Tibial nerve (tissue), 4 donors: ENCODE data around the gene COQ3. TPM values are rescaled to one million over a fixed set of nuclear protein-coding genes. Genes with fewer than 3 reads are reported as not detected.

Experiments used
- DNase-seq, 2 donors: peaks; one replicate each; pipeline ENCODE4 v3.0.0-alpha.2; 2019; ENCODE audit warnings: low spot score in 2 of 2
- H3K27ac ChIP-seq, 4 donors: fragments of 200-600 bp; sonication (generic) in 3 of 4; one replicate each; pipeline ENCODE4 v1.5.1; 2017 to 2019; ENCODE audit warnings: mild to moderate bottlenecking in 1 of 4
- H3K27me3 ChIP-seq, 2 donors: fragments of 200-600 bp; sonication (generic) in 1 of 2; one replicate each; pipeline versions ENCODE4 v1.5.1 to v1.6.0; 2017 to 2019
- H3K36me3 ChIP-seq, 3 donors: fragments of 200-600 bp; sonication (generic); one replicate each; pipeline ENCODE4 v1.5.1; 2018 to 2019
- H3K4me1 ChIP-seq, 4 donors: fragments of 200-600 bp; sonication (generic) in 3 of 4; one replicate each; pipeline ENCODE4 v1.5.1; 2017 to 2019
- H3K4me3 ChIP-seq, 4 donors: fragments of 200-600 bp; sonication (generic) in 3 of 4; one replicate each; pipeline ENCODE4 v1.5.1; 2017 to 2019; ENCODE audit warnings: mild to moderate bottlenecking in 1 of 4, moderate library complexity in 1 of 4
- H3K9me3 ChIP-seq, 4 donors: fragments of 200-600 bp; sonication (generic) in 3 of 4; one replicate each; pipeline ENCODE4 v1.5.1; 2017 to 2019
- EP300 ChIP-seq, 2 donors: sonication (generic); formaldehyde crosslinking; IDR thresholded peaks; one replicate each; pipeline ENCODE4 v1.6.1; 2017; ENCODE audit warnings: antibody characterized with exemption in 2 of 2, mild to moderate bottlenecking in 1 of 2
- POLR2A ChIP-seq, 2 donors: fragments of 450-650 bp; IDR thresholded peaks; one replicate each; pipeline ENCODE4 v1.6.1; 2017; ENCODE audit warnings: antibody characterized with exemption in 2 of 2, mild to moderate bottlenecking in 2 of 2, moderate library complexity in 2 of 2
- WGBS, 2 donors: methylation state at CpG; one replicate each; pipeline ENCODE4 v1.1.5; 2018; 5-methylcytosine and 5-hydroxymethylcytosine counted together
- total RNA-seq, 4 donors: library from RNA; depleted of rRNA; stranded (reverse); fragments of >200 nt; gene quantifications; one replicate each; pipeline ENCODE4 v1.1.0, GENCODE V29; 2016
- TF ChIP-seq, protein P1 (sequence below), 5 experiments: fragments of 200-600 bp in 3 of 5; fragments of 450-650 bp in 2 of 5; sonication (generic) in 3 of 5; IDR thresholded peaks; one replicate each; pipeline ENCODE4 v1.5.1; 2016 to 2019; ENCODE audit warnings: antibody characterized with exemption in 5 of 5, mild to moderate bottlenecking in 3 of 5, moderate library complexity in 2 of 5

COQ3 gene
- total RNA-seq, 4 donors from 2014 or later: 0.98 to 6.6 (median 2.1) TPM

DNA sequence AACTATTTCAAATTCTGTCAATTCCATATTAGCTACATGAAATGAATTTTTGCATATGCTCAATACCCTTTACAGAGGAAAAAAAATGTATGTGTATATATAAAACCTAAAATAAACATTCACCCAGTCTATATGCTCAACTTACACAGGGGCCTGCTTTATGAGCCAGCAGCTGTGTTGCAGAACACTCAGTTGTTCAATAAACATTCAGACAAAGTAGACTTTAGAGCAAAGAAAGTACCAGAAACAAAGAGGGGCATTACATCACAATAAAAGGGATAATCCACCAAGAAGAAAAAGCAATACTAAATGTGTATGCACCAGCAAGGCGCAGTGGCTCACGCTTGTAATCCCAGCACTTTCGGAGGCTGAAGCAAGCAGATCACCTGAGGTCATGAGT lies 9.5 kb downstream of the COQ3 start:
- Histone ChIP-seq H3K4me3 (no peak overlapping the region), H3K27ac (no peak overlapping the region), H3K9me3 (no peaks in the 10 kb centered on the region), H3K27me3 (no peaks in the 10 kb centered on the region), H3K4me1 (no peaks in the 10 kb centered on the region), H3K36me3 (peaks cover 0 to 15% (median 0%) of the 10 kb centered on the region in 3 donors)
- TF ChIP-seq, protein P1, sequence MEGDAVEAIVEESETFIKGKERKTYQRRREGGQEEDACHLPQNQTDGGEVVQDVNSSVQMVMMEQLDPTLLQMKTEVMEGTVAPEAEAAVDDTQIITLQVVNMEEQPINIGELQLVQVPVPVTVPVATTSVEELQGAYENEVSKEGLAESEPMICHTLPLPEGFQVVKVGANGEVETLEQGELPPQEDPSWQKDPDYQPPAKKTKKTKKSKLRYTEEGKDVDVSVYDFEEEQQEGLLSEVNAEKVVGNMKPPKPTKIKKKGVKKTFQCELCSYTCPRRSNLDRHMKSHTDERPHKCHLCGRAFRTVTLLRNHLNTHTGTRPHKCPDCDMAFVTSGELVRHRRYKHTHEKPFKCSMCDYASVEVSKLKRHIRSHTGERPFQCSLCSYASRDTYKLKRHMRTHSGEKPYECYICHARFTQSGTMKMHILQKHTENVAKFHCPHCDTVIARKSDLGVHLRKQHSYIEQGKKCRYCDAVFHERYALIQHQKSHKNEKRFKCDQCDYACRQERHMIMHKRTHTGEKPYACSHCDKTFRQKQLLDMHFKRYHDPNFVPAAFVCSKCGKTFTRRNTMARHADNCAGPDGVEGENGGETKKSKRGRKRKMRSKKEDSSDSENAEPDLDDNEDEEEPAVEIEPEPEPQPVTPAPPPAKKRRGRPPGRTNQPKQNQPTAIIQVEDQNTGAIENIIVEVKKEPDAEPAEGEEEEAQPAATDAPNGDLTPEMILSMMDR (IDR thresholded peaks at IDR 0.05): no peak
- TF ChIP-seq EP300 (IDR thresholded peaks at IDR 0.05) (no peak), POLR2A (IDR thresholded peaks at IDR 0.05) (no peak)
- 86 to 91% methylated on average over 3 of the region's 3 CpGs for WGBS, 2 donors
- DNase-seq: no peak

DNA sequence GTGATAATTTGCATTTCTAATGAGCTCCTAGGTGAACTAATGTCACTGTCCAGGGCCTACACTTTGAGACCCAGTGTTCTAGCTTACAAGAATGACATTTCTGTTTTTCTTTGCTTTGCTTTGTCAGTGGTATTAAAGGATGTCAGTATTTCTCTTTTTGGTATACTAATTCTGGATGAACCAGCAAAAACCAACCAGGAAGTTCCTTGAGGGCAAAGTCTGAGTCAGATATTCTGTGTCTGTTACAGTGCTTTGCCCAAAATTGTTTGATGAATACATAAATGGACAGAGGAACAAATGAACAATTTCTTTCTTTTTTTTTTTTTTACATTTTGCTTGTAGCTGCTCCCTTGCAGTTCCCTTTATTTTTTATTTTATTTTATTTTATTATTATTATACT lies 15.4 kb downstream of the COQ3 start:
- no peak overlapping the region for H3K4me3 ChIP-seq
- no peaks in the 10 kb centered on the region for H3K27me3 ChIP-seq
- no peaks in the 10 kb centered on the region for H3K9me3 ChIP-seq
- no peaks in the 10 kb centered on the region for H3K4me1 ChIP-seq
- no peak for TF ChIP-seq EP300 (IDR thresholded peaks at IDR 0.05)
- TF ChIP-seq, protein P1 (IDR thresholded peaks at IDR 0.05): no peak
- no peak overlapping the region for H3K27ac ChIP-seq
- peaks cover 0 to 44% (median 0%) of the 10 kb centered on the region in 3 donors for H3K36me3 ChIP-seq
- DNase-seq: no peak

DNA sequence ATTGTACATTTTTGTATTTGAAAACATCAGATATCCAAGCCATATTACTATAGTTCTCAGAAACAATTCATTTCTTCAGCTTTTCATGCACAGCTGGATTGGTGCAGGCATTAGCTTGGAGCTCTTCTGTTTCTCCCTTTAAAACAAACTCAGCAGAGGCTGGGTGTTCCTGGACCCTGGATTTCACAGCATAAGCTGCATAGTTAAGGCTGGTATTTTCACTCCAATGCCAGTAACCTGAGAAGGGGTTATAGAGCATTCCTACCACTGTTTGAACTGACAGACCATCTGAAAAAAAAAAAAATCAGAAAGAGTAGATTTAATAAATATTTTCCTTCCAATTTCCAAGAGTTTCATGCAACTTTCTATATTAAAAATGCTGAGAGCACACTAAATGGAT lies 24.5 kb downstream of the COQ3 start:
- no peak overlapping the region for H3K27ac ChIP-seq
- H3K9me3 ChIP-seq: no peaks in the 10 kb centered on the region
- H3K27me3 ChIP-seq: no peaks in the 10 kb centered on the region
- TF ChIP-seq POLR2A (IDR thresholded peaks at IDR 0.05): no peak
- TF ChIP-seq, protein P1 (IDR thresholded peaks at IDR 0.05): no peak
- no peak for TF ChIP-seq EP300 (IDR thresholded peaks at IDR 0.05)
- H3K4me3 ChIP-seq: no peak overlapping the region
- peaks cover 0 to 25% (median 0%) of the 10 kb centered on the region in 3 donors for H3K36me3 ChIP-seq
- no peak for DNase-seq
- H3K4me1 ChIP-seq: no peaks in the 10 kb centered on the region

DNA sequence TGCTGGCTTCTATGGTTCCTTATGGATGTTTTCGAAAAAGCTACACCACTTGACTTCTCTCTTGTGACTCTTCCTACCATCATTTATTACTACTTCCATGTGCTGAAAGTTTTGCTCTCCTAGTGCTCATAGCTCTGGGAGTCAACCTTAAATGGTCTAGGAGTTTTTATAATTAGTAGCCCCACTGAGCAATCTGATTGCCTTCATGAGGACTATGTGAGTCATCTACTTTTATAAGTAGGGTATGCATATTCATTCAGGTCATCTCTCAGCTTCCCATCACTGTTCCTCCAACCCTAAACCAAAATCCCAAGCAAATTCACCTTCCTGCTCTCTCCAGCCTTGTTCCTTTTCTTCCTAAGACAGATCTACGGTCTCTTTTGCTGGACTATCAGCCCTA lies 27.1 kb downstream of the COQ3 start:
- 96 to 99% methylated on average over 2 of the region's 2 CpGs for WGBS, 2 donors
- H3K27me3 ChIP-seq: no peaks in the 10 kb centered on the region
- DNase-seq: no peak
- no peak overlapping the region for H3K4me3 ChIP-seq
- no peaks in the 10 kb centered on the region for H3K9me3 ChIP-seq
- no peaks in the 10 kb centered on the region for H3K4me1 ChIP-seq
- TF ChIP-seq, protein P1 (IDR thresholded peaks at IDR 0.05): no peak
- no peak for TF ChIP-seq EP300 (IDR thresholded peaks at IDR 0.05)
- H3K36me3 ChIP-seq: peaks cover 0 to 6% (median 0%) of the 10 kb centered on the region in 3 donors
- H3K27ac ChIP-seq: no peak overlapping the region

DNA sequence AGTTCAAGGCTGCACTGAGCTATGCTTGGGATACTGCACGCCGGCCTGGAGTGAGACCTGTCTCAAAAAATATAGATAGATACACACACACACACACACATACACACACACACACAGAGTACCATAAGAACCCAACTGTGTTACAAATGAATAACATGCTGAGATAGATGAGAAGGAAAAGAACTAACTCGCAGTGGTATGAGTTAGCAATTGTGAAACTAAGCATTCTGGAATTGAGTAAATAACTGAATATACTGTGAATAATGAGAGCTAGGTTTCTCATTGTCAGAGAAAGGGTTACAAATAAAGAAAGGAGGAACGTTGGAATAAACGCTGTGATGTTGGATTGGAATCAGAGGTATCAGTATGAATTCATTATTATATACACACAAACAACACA lies 30.0 kb downstream of the COQ3 start:
- Histone ChIP-seq H3K36me3 (peaks cover 0 to 5% (median 0%) of the 10 kb centered on the region in 3 donors), H3K27me3 (no peaks in the 10 kb centered on the region), H3K4me1 (no peaks in the 10 kb centered on the region), H3K4me3 (no peak overlapping the region), H3K27ac (no peak overlapping the region), H3K9me3 (no peaks in the 10 kb centered on the region)
- 74 to 86% methylated on average over 5 of the region's 5 CpGs for WGBS, 2 donors
- TF ChIP-seq EP300 (IDR thresholded peaks at IDR 0.05): no peak
- no peak for TF ChIP-seq POLR2A (IDR thresholded peaks at IDR 0.05)
- TF ChIP-seq, protein P1 (IDR thresholded peaks at IDR 0.05): no peak
- DNase-seq: no peak
